ENCODE measurements around the gene PCDHA7.
"Not testable (repeated sequence)": the region's sequence is repeated elsewhere in the genome, so short reads cannot be mapped to it uniquely, and the experiment has no call there.

Gene PCDHA7

GRCh38 chr5:140870221-140871201 lies 36.4 kb downstream of the PCDHA7 start:
- no peak for TF ChIP-seq CTCF (IDR thresholded peaks at IDR 0.05; ENCODE audit: low read depth, low read length)
- DNase-seq (ENCODE audit: low read depth in 2 of 2): no peak
- H3K4me3 ChIP-seq (replicated peaks in 1 of 2; ENCODE audit: low read depth in 2 of 2, low read length in 2 of 2): no peak overlapping the region

DNA sequence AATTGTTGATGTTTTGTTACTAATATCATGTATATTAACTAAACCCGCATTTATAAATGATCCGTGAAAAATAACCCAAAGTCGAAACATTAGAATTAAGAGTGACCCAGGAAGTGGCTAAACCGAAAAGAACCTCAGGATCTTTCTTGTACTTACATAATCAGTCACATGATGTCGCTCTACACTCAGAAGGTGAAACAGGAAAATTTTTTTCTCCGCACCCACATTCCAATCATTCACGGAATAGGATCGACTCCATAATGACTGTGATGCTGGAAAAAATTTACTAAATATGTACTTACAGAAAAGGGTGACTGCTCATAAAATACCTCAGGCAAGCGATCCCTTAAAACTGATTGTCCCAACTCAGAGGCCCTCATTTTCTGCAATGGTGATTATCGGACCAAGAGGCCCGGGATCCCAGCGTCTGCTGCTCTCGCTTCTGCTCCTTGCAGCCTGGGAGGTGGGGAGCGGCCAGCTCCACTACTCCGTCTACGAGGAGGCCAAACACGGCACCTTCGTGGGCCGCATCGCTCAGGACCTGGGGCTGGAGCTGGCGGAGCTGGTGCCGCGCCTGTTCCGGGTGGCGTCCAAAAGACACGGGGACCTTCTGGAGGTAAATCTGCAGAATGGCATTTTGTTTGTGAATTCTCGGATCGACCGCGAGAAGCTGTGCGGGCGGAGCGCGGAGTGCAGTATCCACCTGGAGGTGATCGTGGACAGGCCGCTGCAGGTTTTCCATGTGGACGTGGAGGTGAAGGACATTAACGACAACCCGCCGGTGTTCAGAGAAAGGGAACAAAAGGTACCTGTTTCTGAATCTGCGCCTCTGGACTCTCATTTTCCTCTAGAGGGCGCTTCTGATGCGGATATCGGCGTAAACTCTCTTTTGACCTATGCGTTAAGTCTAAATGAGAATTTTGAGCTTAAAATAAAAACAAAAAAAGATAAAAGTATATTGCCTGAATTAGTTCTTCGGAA lies 41.3 kb downstream of the PCDHA7 start, which contains the start of gene PCDHA12:
Gene PCDHA12 (plus strand): TSS at position 224 of the 981 bp plus-strand sequence. CDS start 165 bp downstream, at position 389.
- TF ChIP-seq CTCF (IDR thresholded peaks at IDR 0.05; ENCODE audit: low read depth, low read length): no peak
- DNase-seq (ENCODE audit: low read depth in 2 of 2): peak in 1 of 2 donors; percentile 9
- H3K4me3 ChIP-seq (replicated peaks in 1 of 2; ENCODE audit: low read depth in 2 of 2, low read length in 2 of 2): no peak within 1 kb of the TSS

DNA sequence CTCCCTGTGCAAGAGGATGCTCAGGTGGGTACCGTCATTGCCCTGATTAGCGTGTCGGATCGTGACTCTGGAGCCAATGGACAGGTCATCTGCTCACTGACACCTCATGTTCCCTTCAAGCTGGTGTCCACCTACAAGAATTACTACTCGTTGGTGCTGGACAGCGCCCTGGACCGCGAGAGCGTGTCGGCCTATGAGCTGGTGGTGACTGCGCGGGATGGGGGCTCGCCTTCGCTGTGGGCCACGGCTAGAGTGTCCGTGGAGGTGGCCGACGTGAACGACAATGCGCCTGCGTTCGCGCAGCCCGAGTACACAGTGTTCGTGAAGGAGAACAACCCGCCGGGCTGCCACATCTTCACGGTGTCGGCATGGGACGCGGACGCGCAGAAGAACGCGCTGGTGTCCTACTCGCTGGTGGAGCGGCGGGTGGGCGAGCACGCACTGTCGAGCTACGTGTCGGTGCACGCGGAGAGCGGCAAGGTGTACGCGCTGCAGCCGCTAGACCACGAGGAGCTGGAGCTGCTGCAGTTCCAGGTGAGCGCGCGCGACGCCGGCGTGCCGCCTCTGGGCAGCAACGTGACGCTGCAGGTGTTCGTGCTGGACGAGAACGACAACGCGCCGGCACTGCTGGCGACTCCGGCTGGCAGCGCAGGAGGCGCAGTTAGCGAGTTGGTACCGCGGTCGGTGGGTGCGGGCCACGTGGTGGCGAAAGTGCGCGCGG lies 42.6 kb downstream of the PCDHA7 start:
- not testable (repeated sequence) for DNase-seq (ENCODE audit: low read depth in 2 of 2); H3K4me3 ChIP-seq (replicated peaks in 1 of 2; ENCODE audit: low read depth in 2 of 2, low read length in 2 of 2)

GRCh38 chr5:140877262-140877581 lies 43.2 kb downstream of the PCDHA7 start:
- DNase-seq (ENCODE audit: low read depth in 2 of 2): no peak
- H3K4me3 ChIP-seq (replicated peaks in 1 of 2; ENCODE audit: low read depth in 2 of 2, low read length in 2 of 2): no peak overlapping the region
- no peak for TF ChIP-seq CTCF (IDR thresholded peaks at IDR 0.05; ENCODE audit: low read depth, low read length)

- TF ChIP-seq CTCF (IDR thresholded peaks at IDR 0.05; ENCODE audit: low read depth, low read length): no peak
- H3K4me3 ChIP-seq (replicated peaks in 1 of 2; ENCODE audit: low read depth in 2 of 2, low read length in 2 of 2): no peak within 1 kb of the TSS
- peak in 1 of 2 donors; percentile 42 for DNase-seq (ENCODE audit: low read depth in 2 of 2)
These were observed 48.0 kb downstream of the PCDHA7 start, which contains the start of gene PCDHA13 for GRCh38 chr5:140881889-140882590. Gene PCDHA13, plus strand, starts transcription at chr5:140882124. Its CDS starts 145 bp downstream, at chr5:140882269.

GRCh38 chr5:140882591-140882899 lies 48.5 kb downstream of the PCDHA7 start:
- peak in 1 of 2 donors; percentile 13 for DNase-seq (ENCODE audit: low read depth in 2 of 2)
- no peak overlapping the region for H3K4me3 ChIP-seq (replicated peaks in 1 of 2; ENCODE audit: low read depth in 2 of 2, low read length in 2 of 2)
- no peak for TF ChIP-seq CTCF (IDR thresholded peaks at IDR 0.05; ENCODE audit: low read depth, low read length)
